ENCODE measurements around the gene ZCCHC2. TPM values are rescaled to one million over a fixed set of nuclear protein-coding genes. Genes with fewer than 3 reads are reported as not detected.

The ZCCHC2 gene
- total and polyA plus RNA-seq, 2 of the 8 experiments (the other 6 are each of a cell fraction or from before 2014, with no cell fraction given) = 13.5 to 18.6 TPM

DNA sequence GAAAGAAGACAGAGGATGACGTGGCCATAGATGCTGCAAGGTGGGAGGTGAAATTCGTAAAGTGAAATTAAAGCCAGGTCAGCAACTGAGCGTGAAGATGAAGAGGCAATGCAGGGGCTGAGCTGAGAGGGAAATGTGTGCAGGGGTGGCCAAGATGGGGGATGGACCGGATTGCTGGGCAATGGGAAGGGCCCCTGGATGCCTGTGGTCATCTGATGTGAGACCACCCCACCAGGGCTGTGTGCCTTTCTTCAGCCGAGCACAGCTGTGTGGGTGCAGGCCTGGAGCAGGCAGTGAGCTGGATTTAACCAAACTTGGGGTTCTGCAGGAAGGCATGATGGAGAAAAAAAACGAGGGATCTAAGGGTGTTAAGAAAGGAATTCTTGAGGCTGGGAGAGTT, 80.4 kb downstream of the ZCCHC2 start:
- ChIA-PET CTCF (ENCODE audit: partially characterized antibody) (interaction anchor here (0.8 to 5.1 kb wide), 6 partner anchors 9 to 94 kb away, joined by 3 to 34 read pairs (median 3); no protein-coding TSS in a partner anchor), POLR2A (ENCODE audit: partially characterized antibody) (no interaction called here)
- H3K27ac ChIP-seq (ENCODE audit: low read depth, low read length) = no peak overlapping the region
- no peak overlapping the region for H4K8ac ChIP-seq (ENCODE audit: extremely low read depth, insufficient read depth, low read length)
- no peak overlapping the region for H2BK5ac ChIP-seq (ENCODE audit: low read depth, low read length)
- no peaks in the 10 kb centered on the region for H3K36me3 ChIP-seq (ENCODE audit: control insufficient read depth in 2 of 4, insufficient read depth in 4 of 4, low read length in 3 of 4)
- DNase-seq (ENCODE audit: low read depth in 1 of 2, low spot score in 2 of 2) (no peak), FAIRE-seq (no peak)
- no peaks in the 10 kb centered on the region for H3K79me2 ChIP-seq (ENCODE audit: control insufficient read depth in 1 of 2, insufficient read depth in 2 of 2, low read length in 2 of 2)
- no peak overlapping the region for H3K23ac ChIP-seq (ENCODE audit: insufficient read length)
- H4K91ac ChIP-seq (replicated peaks; ENCODE audit: insufficient read length, low read length) = no peak overlapping the region
- H2BK12ac ChIP-seq (ENCODE audit: low read depth, low read length) = no peak overlapping the region
- H3K79me1 ChIP-seq (ENCODE audit: low read depth, low read length) = no peaks in the 10 kb centered on the region
- H4K5ac ChIP-seq (ENCODE audit: insufficient read length, low read depth, low read length) = no peak overlapping the region
- no peak overlapping the region for H2BK15ac ChIP-seq (ENCODE audit: low read length)
- no peak overlapping the region for H3K14ac ChIP-seq (ENCODE audit: insufficient read length)
- no peak overlapping the region for H3K4ac ChIP-seq (replicated peaks; ENCODE audit: insufficient read length, low read depth, low read length)
- H3K4me3 ChIP-seq (ENCODE audit: extremely low read depth in 1 of 4, insufficient read depth in 2 of 4, low read depth in 3 of 4, low read length in 4 of 4) = no peak overlapping the region
- H3K18ac ChIP-seq (ENCODE audit: extremely low read depth, low read length) = no peak overlapping the region
- H3K4me1 ChIP-seq (replicated peaks in 1 of 4; ENCODE audit: control insufficient read depth in 3 of 4, insufficient read depth in 4 of 4, low read length in 3 of 4) = peaks cover 0 to 3% (median 0%) of the 10 kb centered on the region in 4 experiments; a peak in 1 of 7 replicates
- no peaks in the 10 kb centered on the region for H3K9me3 ChIP-seq (ENCODE audit: insufficient read depth in 2 of 2, low read depth in 1 of 2, low read length in 1 of 2)
- 87% methylated on average over 6 of the region's 6 CpGs; no CpG with 5 or more reads in 1 of the 2 experiments for WGBS, 2 experiments (ENCODE audit: extremely low coverage in 1 of 2, insufficient coverage in 1 of 2, insufficient read length in 1 of 2, insufficient replicate concordance in 2 of 2, low coverage in 1 of 2, low lambda C conversion rate in 2 of 2, missing lambda C conversion rate in 1 of 2)
- no peak overlapping the region for H2AK5ac ChIP-seq (ENCODE audit: low read depth, low read length)
- no peaks in the 10 kb centered on the region for H3K27me3 ChIP-seq (replicated peaks in 1 of 4; ENCODE audit: control insufficient read depth in 3 of 4, extremely low read depth in 1 of 4, insufficient read depth in 3 of 4, low read length in 3 of 4)
- H3K4me2 ChIP-seq (ENCODE audit: insufficient read depth in 1 of 2, low read depth in 2 of 2, low read length in 2 of 2) = no peak overlapping the region
- H3K9ac ChIP-seq (replicated peaks in 1 of 4; ENCODE audit: extremely low read depth in 1 of 4, low read depth in 3 of 4, low read length in 3 of 4) = no peak overlapping the region
- H2AFZ ChIP-seq (ENCODE audit: low read length) = no peak overlapping the region
- H3K23me2 ChIP-seq (ENCODE audit: low read depth, low read length) = peaks cover 2% of the 10 kb centered on the region; the same call in 1 of the 2 replicates
- H2BK120ac ChIP-seq (replicated peaks; ENCODE audit: low read depth, low read length) = no peak overlapping the region
- no peak overlapping the region for H2BK20ac ChIP-seq (ENCODE audit: low read length)
- no peak overlapping the region for H3K56ac ChIP-seq (replicated peaks; ENCODE audit: insufficient read length, low read depth, low read length)
- H4K20me1 ChIP-seq (replicated peaks in 1 of 2; ENCODE audit: control insufficient read depth in 1 of 2, insufficient read depth in 2 of 2, low read length in 2 of 2) = no peaks in the 10 kb centered on the region
- TF ChIP-seq ASH2L (IDR thresholded peaks at IDR 0.05; ENCODE audit: low read length) = no peak
- TF ChIP-seq, protein P1, sequence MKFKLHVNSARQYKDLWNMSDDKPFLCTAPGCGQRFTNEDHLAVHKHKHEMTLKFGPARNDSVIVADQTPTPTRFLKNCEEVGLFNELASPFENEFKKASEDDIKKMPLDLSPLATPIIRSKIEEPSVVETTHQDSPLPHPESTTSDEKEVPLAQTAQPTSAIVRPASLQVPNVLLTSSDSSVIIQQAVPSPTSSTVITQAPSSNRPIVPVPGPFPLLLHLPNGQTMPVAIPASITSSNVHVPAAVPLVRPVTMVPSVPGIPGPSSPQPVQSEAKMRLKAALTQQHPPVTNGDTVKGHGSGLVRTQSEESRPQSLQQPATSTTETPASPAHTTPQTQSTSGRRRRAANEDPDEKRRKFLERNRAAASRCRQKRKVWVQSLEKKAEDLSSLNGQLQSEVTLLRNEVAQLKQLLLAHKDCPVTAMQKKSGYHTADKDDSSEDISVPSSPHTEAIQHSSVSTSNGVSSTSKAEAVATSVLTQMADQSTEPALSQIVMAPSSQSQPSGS (IDR thresholded peaks at IDR 0.05; ENCODE audit: low read length) = no peak
- TF ChIP-seq TCF12 (IDR thresholded peaks at IDR 0.05; ENCODE audit: low read depth, low read length) = no peak
- no peak for TF ChIP-seq PHF8 (conservative IDR thresholded peaks at IDR 0.05; ENCODE audit: low read depth, low read length)
- no peak for TF ChIP-seq HDAC2 (IDR thresholded peaks at IDR 0.05; ENCODE audit: borderline replicate concordance in 1 of 2, low read depth in 2 of 2, low read length in 2 of 2)
- no peak for TF ChIP-seq SIN3A (conservative IDR thresholded peaks at IDR 0.05 in 1 of 2, IDR thresholded peaks at IDR 0.05 in 1 of 2; ENCODE audit: low read depth in 1 of 2, low read length in 2 of 2)
- no peak for TF ChIP-seq SUZ12 (IDR thresholded peaks at IDR 0.05; ENCODE audit: low read length)
- no peak for TF ChIP-seq EGR1 (IDR thresholded peaks at IDR 0.05; ENCODE audit: borderline replicate concordance, low read depth, low read length)
- TF ChIP-seq SIX5 (IDR thresholded peaks at IDR 0.05; ENCODE audit: low read depth, low read length) = no peak
- TF ChIP-seq RFX5 (IDR thresholded peaks at IDR 0.05; ENCODE audit: borderline replicate concordance, low read depth, low read length) = no peak
- TF ChIP-seq POLR2AphosphoS5 (IDR thresholded peaks at IDR 0.05; ENCODE audit: low read depth, low read length) = no peak
- TF ChIP-seq TEAD4 (IDR thresholded peaks at IDR 0.05; ENCODE audit: low read depth, low read length) = no peak
- TF ChIP-seq GTF2F1 (IDR thresholded peaks at IDR 0.05; ENCODE audit: borderline replicate concordance, low read depth, low read length) = no peak
